ENCODE measurements around the gene NSRP1.

NSRP1 gene

GRCh38 chr17:30232824-30233427, 116.3 kb downstream of the NSRP1 start:
- H3K27me3 ChIP-seq (ENCODE audit: insufficient read depth, low read length, poor library complexity): peaks cover 9% of the 10 kb centered on the region
- H3K4me3 ChIP-seq (ENCODE audit: low read depth in 1 of 2, low read length in 2 of 2): no peak overlapping the region
- no peaks in the 10 kb centered on the region for H3K9me3 ChIP-seq (ENCODE audit: insufficient read depth, low read length, severe bottlenecking)
- H3K79me2 ChIP-seq (ENCODE audit: insufficient read depth, low read length): no peaks in the 10 kb centered on the region
- no peak overlapping the region for H2AFZ ChIP-seq (ENCODE audit: low read depth, low read length)
- no peak for TF ChIP-seq EZH2 (IDR thresholded peaks at IDR 0.05; ENCODE audit: borderline replicate concordance, low read depth, low read length, severe bottlenecking)
- TF ChIP-seq CTCF (IDR thresholded peaks at IDR 0.05; ENCODE audit: borderline replicate concordance, extremely low read depth, low read length, poor library complexity, severe bottlenecking): no peak
- H3K9ac ChIP-seq (ENCODE audit: low read depth, low read length): no peak overlapping the region
- ATAC-seq (ENCODE audit: insufficient read depth, low read depth) (no peak), DNase-seq (no peak)
- H3K36me3 ChIP-seq (ENCODE audit: insufficient read depth, low read length): no peaks in the 10 kb centered on the region
- H3K4me1 ChIP-seq (ENCODE audit: insufficient read depth, low read length): no peaks in the 10 kb centered on the region
- no peaks in the 10 kb centered on the region for H4K20me1 ChIP-seq (ENCODE audit: insufficient read depth, low read length)
- H3K4me2 ChIP-seq (ENCODE audit: insufficient read depth, low read length): no peak overlapping the region
- no peak overlapping the region for H3K27ac ChIP-seq (ENCODE audit: low read length)

GRCh38 chr17:30234296-30234695, 117.7 kb downstream of the NSRP1 start:
- Histone ChIP-seq H3K9me3 (ENCODE audit: insufficient read depth, low read length, severe bottlenecking) (no peaks in the 10 kb centered on the region), H3K36me3 (ENCODE audit: insufficient read depth, low read length) (no peaks in the 10 kb centered on the region), H3K4me3 (ENCODE audit: low read depth in 1 of 2, low read length in 2 of 2) (no peak overlapping the region), H3K4me1 (ENCODE audit: insufficient read depth, low read length) (no peaks in the 10 kb centered on the region), H3K4me2 (ENCODE audit: insufficient read depth, low read length) (no peak overlapping the region), H3K79me2 (ENCODE audit: insufficient read depth, low read length) (no peaks in the 10 kb centered on the region), H3K27me3 (ENCODE audit: insufficient read depth, low read length, poor library complexity) (peaks cover 9% of the 10 kb centered on the region), H3K27ac (ENCODE audit: low read length) (no peak overlapping the region), H4K20me1 (ENCODE audit: insufficient read depth, low read length) (no peaks in the 10 kb centered on the region), H2AFZ (ENCODE audit: low read depth, low read length) (no peak overlapping the region), H3K9ac (ENCODE audit: low read depth, low read length) (no peak overlapping the region)
- ATAC-seq (ENCODE audit: insufficient read depth, low read depth) (no peak), DNase-seq (no peak)
- TF ChIP-seq EZH2 (IDR thresholded peaks at IDR 0.05; ENCODE audit: borderline replicate concordance, low read depth, low read length, severe bottlenecking) (no peak), CTCF (IDR thresholded peaks at IDR 0.05; ENCODE audit: borderline replicate concordance, extremely low read depth, low read length, poor library complexity, severe bottlenecking) (no peak)

- DNase-seq: no peak
- Histone ChIP-seq H3K4me2 (ENCODE audit: insufficient read depth, low read length) (no peak overlapping the region), H2AFZ (ENCODE audit: low read depth, low read length) (no peak overlapping the region), H3K4me3 (ENCODE audit: low read depth in 1 of 2, low read length in 2 of 2) (no peak overlapping the region), H3K9ac (ENCODE audit: low read depth, low read length) (no peak overlapping the region), H3K79me2 (ENCODE audit: insufficient read depth, low read length) (no peaks in the 10 kb centered on the region), H4K20me1 (ENCODE audit: insufficient read depth, low read length) (no peaks in the 10 kb centered on the region), H3K27ac (ENCODE audit: low read length) (no peak overlapping the region), H3K4me1 (ENCODE audit: insufficient read depth, low read length) (no peaks in the 10 kb centered on the region), H3K27me3 (ENCODE audit: insufficient read depth, low read length, poor library complexity) (peaks cover 9% of the 10 kb centered on the region), H3K36me3 (ENCODE audit: insufficient read depth, low read length) (no peaks in the 10 kb centered on the region), H3K9me3 (ENCODE audit: insufficient read depth, low read length, severe bottlenecking) (no peaks in the 10 kb centered on the region)
- ATAC-seq (ENCODE audit: insufficient read depth, low read depth): no peak
- TF ChIP-seq EZH2 (IDR thresholded peaks at IDR 0.05; ENCODE audit: borderline replicate concordance, low read depth, low read length, severe bottlenecking) (no peak), CTCF (IDR thresholded peaks at IDR 0.05; ENCODE audit: borderline replicate concordance, extremely low read depth, low read length, poor library complexity, severe bottlenecking) (no peak)
Measured at GRCh38 chr17:30234964-30235363, 118.3 kb downstream of the NSRP1 start.

Data from DND-41 (cell line).